Effector memory CD8-positive, alpha-beta T cell (primary cell): ENCODE results near the gene STX18.
"Not testable (repeated sequence)": the region's sequence is repeated elsewhere in the genome, so short reads cannot be mapped to it uniquely, and the experiment has no call there.

Experiments used
- ATAC-seq: fragments of 150-1000 bp; cut with Tn5 transposase; replicated peaks from 2 replicates; pipeline ENCODE4 v1.10.0; 2021; ENCODE audit warnings: mild to moderate bottlenecking, moderate library complexity
- DNase-seq, 3 experiments: peaks; one replicate each; pipeline ENCODE4 v3.0.0; 2021
- H3K27ac Mint-ChIP-seq, 2 donors: one replicate each; pipeline ENCODE4 v1.8.0; 2022; ENCODE audit warnings: mild to moderate bottlenecking in 2 of 2, mixed read lengths in 2 of 2, moderate library complexity in 2 of 2
- H3K27me3 Mint-ChIP-seq, 2 donors: one replicate each; pipeline ENCODE4 v1.8.0; 2022; ENCODE audit warnings: mixed read lengths in 2 of 2
- H3K36me3 Mint-ChIP-seq: one replicate; pipeline ENCODE4 v1.8.0; 2022; ENCODE audit warnings: mild to moderate bottlenecking, moderate library complexity, mixed read lengths; ENCODE audit not compliant: insufficient read depth
- H3K4me1 Mint-ChIP-seq, 2 donors: one replicate each; pipeline ENCODE4 v1.8.0; 2022; ENCODE audit warnings: low read depth in 2 of 2, mixed read lengths in 2 of 2
- H3K4me3 Mint-ChIP-seq, 2 donors: one replicate each; pipeline ENCODE4 v1.8.0; 2022; ENCODE audit warnings: mild to moderate bottlenecking in 2 of 2, mixed read lengths in 2 of 2, moderate library complexity in 2 of 2
- H3K9me3 Mint-ChIP-seq, 2 donors: one replicate each; pipeline ENCODE4 v1.8.0; 2022; ENCODE audit warnings: mixed read lengths in 2 of 2

STX18 gene

DNA sequence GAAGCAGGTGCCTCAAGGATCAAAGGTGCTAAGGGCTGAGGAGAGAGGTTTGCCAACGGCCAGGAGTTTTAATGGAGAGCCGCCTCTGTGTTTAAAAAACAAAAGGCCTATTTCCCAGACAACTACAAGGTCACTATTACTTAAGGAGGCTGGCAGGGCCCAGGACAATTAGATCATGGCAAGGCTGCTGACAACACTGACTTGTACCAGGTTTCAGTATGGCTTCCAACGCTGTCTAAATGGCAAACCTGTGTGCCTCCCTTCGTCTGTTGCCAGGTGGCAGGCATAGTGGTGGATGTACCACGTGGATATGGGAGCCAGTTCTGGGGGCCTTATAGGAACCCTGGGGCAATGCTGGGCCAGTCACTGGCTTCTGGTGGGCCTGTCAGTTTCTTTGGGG, 114.0 kb downstream of the STX18 start:
- H3K27me3 Mint-ChIP-seq: no peaks in the 10 kb centered on the region
- H3K27ac Mint-ChIP-seq: no peak overlapping the region
- DNase-seq: no peak
- H3K9me3 Mint-ChIP-seq: no peaks in the 10 kb centered on the region
- H3K4me1 Mint-ChIP-seq: peaks cover 5 to 8% of the 10 kb centered on the region in 2 donors
- peaks cover 12% of the 10 kb centered on the region for H3K36me3 Mint-ChIP-seq
- H3K4me3 Mint-ChIP-seq: no peak overlapping the region
- no peak for ATAC-seq

DNA sequence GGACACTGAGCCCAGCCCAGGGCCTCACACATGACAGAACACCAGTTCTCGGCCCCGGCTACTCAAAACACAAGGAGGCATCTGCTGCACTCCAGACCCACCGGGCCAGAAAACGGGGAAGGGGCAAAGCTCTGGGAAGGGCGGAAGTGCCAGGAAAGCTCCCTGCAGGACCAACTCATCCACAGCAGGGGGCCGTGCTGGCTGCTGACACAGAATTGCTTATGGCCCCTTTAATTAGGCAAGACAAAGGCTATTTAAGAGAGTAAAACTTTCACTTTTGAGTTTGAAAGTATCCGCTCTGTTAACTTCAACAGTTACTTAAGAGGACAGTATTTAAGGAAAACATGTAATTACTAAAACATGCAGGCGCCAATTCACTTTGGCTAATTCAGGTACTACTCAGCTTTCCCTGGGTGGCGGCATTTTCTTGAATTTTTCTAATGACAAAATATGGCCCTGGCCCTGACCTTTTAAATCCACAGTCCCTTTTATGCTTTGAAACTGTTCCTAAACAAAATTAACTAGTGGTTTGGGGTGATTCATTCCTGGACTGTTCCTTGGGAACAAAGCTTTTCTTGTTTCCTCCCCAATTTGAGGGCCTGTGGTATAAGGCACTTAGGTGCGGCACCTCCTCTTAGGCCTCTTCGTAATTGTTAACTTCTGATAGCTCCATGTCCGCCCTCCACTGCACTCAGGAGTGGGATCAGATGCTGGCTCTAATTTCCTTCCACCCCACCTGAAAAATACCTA, 114.6 kb downstream of the STX18 start:
- DNase-seq: no peak
- no peak overlapping the region for H3K27ac Mint-ChIP-seq
- H3K4me3 Mint-ChIP-seq: no peak overlapping the region
- peaks cover 18% of the 10 kb centered on the region for H3K36me3 Mint-ChIP-seq
- ATAC-seq: no peak
- no peaks in the 10 kb centered on the region for H3K27me3 Mint-ChIP-seq
- H3K4me1 Mint-ChIP-seq: peaks cover 5 to 8% of the 10 kb centered on the region in 2 donors
- H3K9me3 Mint-ChIP-seq: no peaks in the 10 kb centered on the region

DNA sequence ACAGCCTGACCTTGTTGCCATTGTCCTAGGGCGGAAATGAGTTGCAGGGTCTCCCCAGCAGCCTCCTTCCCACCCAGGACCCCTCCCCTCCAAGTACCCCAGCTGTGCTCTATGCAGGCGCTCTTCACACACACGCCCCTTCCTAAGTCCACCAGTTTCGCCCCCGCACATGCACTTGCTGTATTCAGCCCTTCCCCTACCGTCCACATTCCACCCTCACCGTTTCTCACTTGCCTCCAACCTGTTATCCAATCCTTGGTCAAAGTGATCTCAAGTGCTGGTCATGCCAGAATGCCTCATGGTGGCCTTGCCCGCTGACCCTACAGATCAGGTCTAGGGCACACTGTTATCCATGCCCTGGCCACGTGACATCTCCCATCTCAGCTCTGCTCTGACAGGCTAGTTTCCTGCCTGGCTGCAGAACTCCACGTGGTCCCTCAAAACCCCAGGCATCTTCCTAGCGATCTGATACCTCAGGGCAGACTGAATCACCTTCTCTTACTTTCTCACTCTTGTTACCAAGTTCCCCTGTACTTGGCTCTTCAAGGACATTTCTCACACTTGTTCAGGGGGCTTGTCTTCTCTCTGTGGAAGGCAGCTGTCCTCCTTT, 115.2 kb downstream of the STX18 start:
- H3K36me3 Mint-ChIP-seq: peaks cover 24% of the 10 kb centered on the region
- H3K4me1 Mint-ChIP-seq: peaks cover 5 to 8% of the 10 kb centered on the region in 2 donors
- H3K27ac Mint-ChIP-seq: no peak overlapping the region
- DNase-seq (no peak), ATAC-seq (no peak)
- H3K9me3 Mint-ChIP-seq: no peaks in the 10 kb centered on the region
- no peak overlapping the region for H3K4me3 Mint-ChIP-seq
- no peaks in the 10 kb centered on the region for H3K27me3 Mint-ChIP-seq

DNA sequence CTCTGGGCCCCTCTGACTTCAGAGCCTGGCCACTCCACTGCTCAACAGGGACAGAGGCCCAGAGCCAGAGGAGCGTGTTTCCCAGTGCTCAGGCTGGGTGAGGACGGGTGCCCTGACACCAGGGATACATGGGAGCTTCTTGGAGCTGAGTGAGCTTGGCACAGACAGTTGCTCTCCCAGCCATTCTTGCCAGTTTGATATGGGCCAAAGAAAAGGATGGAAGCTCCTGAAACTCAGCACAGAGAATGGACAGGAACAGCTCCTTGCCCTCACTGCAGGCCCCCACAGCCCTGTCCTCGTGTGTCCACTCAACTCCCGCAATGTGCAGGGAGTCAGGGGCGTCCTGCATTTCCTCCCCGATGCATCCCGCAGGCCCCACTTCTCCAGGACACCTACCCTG, 116.2 kb downstream of the STX18 start:
- peaks cover 33% of the 10 kb centered on the region for H3K36me3 Mint-ChIP-seq
- H3K27ac Mint-ChIP-seq: no peak overlapping the region
- no peaks in the 10 kb centered on the region for H3K27me3 Mint-ChIP-seq
- DNase-seq (no peak), ATAC-seq (no peak)
- H3K4me3 Mint-ChIP-seq: no peak overlapping the region
- no peaks in the 10 kb centered on the region for H3K9me3 Mint-ChIP-seq
- H3K4me1 Mint-ChIP-seq: peaks cover 3 to 4% of the 10 kb centered on the region in 2 donors

DNA sequence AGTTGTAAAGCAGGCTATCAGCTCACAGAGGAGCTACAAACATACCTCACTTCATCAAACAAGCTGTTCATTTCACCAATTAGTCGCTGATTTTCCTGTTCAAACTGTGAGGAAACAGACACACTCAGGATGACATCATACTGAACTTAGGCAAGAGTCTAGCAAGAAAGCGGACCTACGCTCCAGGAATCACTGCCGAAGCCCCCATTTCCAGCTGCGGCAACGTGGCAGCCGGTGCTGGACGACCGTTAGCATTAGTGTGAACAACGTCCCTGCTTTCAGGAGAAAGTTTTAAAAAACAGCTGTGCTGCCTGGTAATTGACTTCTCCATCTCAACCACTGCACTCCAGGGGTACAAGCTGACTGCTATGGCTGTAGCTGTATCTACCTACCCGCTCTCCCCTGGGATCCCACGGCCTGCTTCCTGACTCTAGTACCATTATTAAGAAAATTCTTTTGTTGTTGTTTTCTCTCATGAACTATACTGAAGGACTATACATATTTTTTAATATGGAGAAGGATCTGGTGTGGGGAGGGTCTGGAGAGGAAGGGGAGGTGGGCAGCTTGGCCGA, 116.6 kb downstream of the STX18 start:
- H3K4me1 Mint-ChIP-seq: peaks cover 0 to 3% of the 10 kb centered on the region in 2 donors
- no peak overlapping the region for H3K27ac Mint-ChIP-seq
- peaks cover 38% of the 10 kb centered on the region for H3K36me3 Mint-ChIP-seq
- ATAC-seq (no peak), DNase-seq (no peak)
- no peaks in the 10 kb centered on the region for H3K9me3 Mint-ChIP-seq
- H3K27me3 Mint-ChIP-seq: no peaks in the 10 kb centered on the region
- H3K4me3 Mint-ChIP-seq: no peak overlapping the region

- peaks cover 0 to 3% of the 10 kb centered on the region in 2 donors for H3K4me1 Mint-ChIP-seq
- peak overlapping the region in 1 of 2 donors; percentile 41 for H3K27ac Mint-ChIP-seq
- H3K9me3 Mint-ChIP-seq: no peaks in the 10 kb centered on the region
- H3K36me3 Mint-ChIP-seq: peaks cover 43% of the 10 kb centered on the region
- no peak for DNase-seq
- H3K4me3 Mint-ChIP-seq: no peak overlapping the region
- no peaks in the 10 kb centered on the region for H3K27me3 Mint-ChIP-seq
- no peak for ATAC-seq
These were observed 117.2 kb downstream of the STX18 start for GRCh38 chr4:4424499-4425115.

DNA sequence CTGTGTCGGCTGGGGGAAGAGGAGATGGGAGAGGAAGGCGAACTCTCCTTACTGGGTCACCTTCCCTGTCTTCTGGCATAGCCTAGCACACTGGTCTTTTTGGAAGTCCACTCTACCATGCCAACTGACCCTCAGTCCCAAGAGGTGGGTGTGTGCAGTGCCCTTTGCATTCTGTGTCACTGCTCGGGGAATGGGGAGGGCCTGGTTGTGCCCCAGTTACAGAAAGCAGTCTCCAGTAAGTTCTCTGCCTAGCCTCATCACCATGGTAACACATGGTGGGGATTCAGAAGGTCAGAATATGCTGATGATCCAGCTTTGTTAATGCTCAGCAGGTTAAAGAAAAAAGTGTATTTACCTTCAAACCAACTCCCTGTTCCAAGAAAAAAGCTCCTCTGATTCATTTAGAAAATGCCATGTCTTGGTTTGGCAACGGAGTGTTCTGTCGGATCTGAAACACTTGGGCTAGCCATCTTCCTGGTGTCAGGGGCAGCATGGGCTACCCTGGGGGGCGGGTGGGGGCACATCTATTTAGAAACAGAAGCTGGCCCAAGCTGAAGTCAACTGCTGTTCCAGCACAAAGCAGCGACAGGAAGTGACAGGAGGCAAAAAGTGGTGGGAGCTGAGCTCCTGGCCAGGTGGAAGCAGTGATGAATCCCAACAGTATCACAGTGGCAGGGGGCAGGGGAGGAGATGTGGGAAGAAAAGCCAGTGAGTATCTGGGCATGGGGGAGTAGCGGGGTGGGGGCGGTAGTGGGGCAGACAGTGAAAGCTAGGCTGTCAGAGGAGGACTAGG, 117.9 kb downstream of the STX18 start:
- no peak for ATAC-seq
- no peaks in the 10 kb centered on the region for H3K27me3 Mint-ChIP-seq
- no peak for DNase-seq
- H3K4me3 Mint-ChIP-seq: no peak overlapping the region
- H3K27ac Mint-ChIP-seq: peak overlapping the region in 1 of 2 donors; percentile 41
- H3K4me1 Mint-ChIP-seq: peaks cover 0 to 3% of the 10 kb centered on the region in 2 donors
- peaks cover 48% of the 10 kb centered on the region for H3K36me3 Mint-ChIP-seq
- H3K9me3 Mint-ChIP-seq: no peaks in the 10 kb centered on the region

DNA sequence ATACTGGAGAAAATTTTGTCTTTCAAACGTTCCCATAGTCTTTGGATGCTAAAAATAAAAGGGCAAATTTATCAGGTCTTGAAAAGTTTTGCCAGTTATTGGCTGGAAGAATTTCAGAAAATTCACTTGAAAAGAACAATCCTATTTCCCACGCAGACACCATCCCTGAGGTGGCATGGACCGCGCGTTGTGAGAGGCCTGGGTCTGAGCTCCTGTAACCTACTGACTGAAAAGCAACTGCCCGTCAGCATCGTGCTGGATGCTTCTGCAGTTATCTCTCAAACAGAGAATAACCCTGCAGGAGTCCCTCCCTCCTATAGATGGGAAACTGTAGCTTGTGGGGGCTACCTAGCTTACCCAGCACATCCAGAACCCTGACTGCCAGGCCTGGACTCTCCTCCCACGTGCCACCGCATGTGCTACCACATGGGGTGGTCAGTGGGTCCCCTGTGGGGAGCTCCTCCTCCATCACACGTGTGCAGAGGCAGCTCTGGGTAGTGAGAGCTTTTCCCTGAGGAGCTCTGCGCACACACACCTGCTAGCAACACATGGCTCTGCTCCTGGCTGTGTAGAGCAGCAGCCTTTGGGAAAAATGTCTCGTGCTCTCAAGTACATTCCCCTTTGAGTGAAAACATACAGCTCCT, 118.9 kb downstream of the STX18 start:
- Mint-ChIP-seq H3K4me1 (peaks cover 0 to 8% of the 10 kb centered on the region in 2 donors), H3K27me3 (no peaks in the 10 kb centered on the region), H3K27ac (peak overlapping the region in 1 of 2 donors; percentile 28), H3K9me3 (no peaks in the 10 kb centered on the region), H3K4me3 (no peak overlapping the region), H3K36me3 (peaks cover 52% of the 10 kb centered on the region)
- no peak for ATAC-seq
- DNase-seq: no peak

DNA sequence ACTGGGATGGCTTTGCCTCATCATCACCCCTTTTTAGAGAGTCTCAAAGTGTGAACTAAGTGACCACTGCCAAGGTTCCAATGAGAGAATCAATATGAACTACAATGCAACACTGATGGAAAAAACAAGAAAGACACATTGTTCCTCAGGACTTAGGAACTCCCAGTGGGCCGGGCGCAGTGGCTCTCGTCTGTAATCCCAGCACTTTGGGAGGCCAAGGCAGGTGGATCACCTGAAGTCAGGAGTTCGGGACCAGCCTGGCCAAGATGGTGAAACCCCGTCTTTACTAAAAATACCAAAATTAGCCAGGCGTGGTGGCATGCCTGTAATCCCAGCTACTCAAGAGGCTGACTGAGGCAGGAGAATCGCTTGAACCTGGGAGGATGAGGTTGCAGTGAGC, 119.7 kb downstream of the STX18 start:
- not testable (repeated sequence) for H3K4me3 Mint-ChIP-seq, H3K9me3 Mint-ChIP-seq, H3K27me3 Mint-ChIP-seq, H3K4me1 Mint-ChIP-seq, ATAC-seq, DNase-seq
- Mint-ChIP-seq H3K27ac (peak overlapping the region in 1 of 2 donors; percentile 49), H3K36me3 (peaks cover 57% of the 10 kb centered on the region)

- H3K36me3 Mint-ChIP-seq: peaks cover 57% of the 10 kb centered on the region
- no peaks in the 10 kb centered on the region for H3K9me3 Mint-ChIP-seq
- no peak overlapping the region for H3K4me3 Mint-ChIP-seq
- no peaks in the 10 kb centered on the region for H3K27me3 Mint-ChIP-seq
- H3K27ac Mint-ChIP-seq: peak overlapping the region in 1 of 2 donors; percentile 52
- DNase-seq: no peak
- ATAC-seq: no peak
- peaks cover 0 to 8% of the 10 kb centered on the region in 2 donors for H3K4me1 Mint-ChIP-seq
These were observed 120.5 kb downstream of the STX18 start for GRCh38 chr4:4421356-4421755.

DNA sequence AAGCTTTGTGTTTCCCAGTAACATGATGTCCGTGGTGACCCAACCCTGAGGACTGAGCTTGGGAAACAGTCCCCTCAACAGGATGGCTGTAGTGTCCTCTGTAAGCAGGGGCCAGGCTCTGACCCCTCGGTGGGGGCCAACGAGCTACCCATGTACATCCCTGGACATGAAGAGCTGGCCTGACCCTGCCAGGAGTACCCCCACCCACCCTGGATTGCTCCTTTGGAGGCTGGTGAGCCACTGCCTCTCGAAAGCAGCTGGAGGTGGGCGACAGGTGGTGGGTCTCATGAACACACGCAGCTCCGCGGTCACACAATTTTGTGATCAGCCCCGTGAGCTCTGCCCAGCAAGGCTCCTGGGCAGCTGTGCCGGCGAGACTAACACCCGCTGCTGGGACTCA, 121.4 kb downstream of the STX18 start:
- H3K27ac Mint-ChIP-seq: no peak overlapping the region
- no peak for ATAC-seq

GRCh38 chr4:4419896-4420295, 122.0 kb downstream of the STX18 start:
- DNase-seq (no peak), ATAC-seq (no peak)
- H3K27me3 Mint-ChIP-seq: no peaks in the 10 kb centered on the region
- H3K27ac Mint-ChIP-seq: peak overlapping the region in 1 of 2 donors; percentile 18
- H3K36me3 Mint-ChIP-seq: peaks cover 57% of the 10 kb centered on the region
- peaks cover 0 to 8% of the 10 kb centered on the region in 2 donors for H3K4me1 Mint-ChIP-seq
- no peak overlapping the region for H3K4me3 Mint-ChIP-seq
- H3K9me3 Mint-ChIP-seq: no peaks in the 10 kb centered on the region

More for the DNA sequence above, 121.4 kb downstream of the STX18 start:
- no peaks in the 10 kb centered on the region for H3K27me3 Mint-ChIP-seq
- DNase-seq: no peak
- no peak overlapping the region for H3K4me3 Mint-ChIP-seq
- no peaks in the 10 kb centered on the region for H3K9me3 Mint-ChIP-seq
- H3K36me3 Mint-ChIP-seq: peaks cover 57% of the 10 kb centered on the region
- H3K4me1 Mint-ChIP-seq: peaks cover 0 to 8% of the 10 kb centered on the region in 2 donors
